Measurements from ENCODE around the gene RRAGA.
"Not testable (repeated sequence)": the region's sequence is repeated elsewhere in the genome, so short reads cannot be mapped to it uniquely, and the experiment has no call there.

Gene RRAGA

GRCh38 chr9:19087106-19088000 lies 38.1 kb downstream of the RRAGA start:
- DNase-seq, result no peak

GRCh38 chr9:19097431-19097830 lies 48.2 kb downstream of the RRAGA start:
- not testable (repeated sequence) for DNase-seq

Data from stimulated activated CD4-positive, alpha-beta T cell treated with anti-CD3 and anti-CD28 coated beads, Interleukin-12 subunit alpha, Interleukin-12 subunit beta, amount 100 ng/mL, for 4 hours (primary cell).